PC-9 (cell line): Measurements from ENCODE around the gene NOB1. TPM values are rescaled to one million over a fixed set of nuclear protein-coding genes. Genes with fewer than 3 reads are reported as not detected.

Source experiments
- BruUV-seq: library from RNA; stranded (reverse); fragments of 400-500 nt; replicated peaks from 2 replicates; lab custom pipeline; 2021; lab: Mats Ljungman, UMichigan
- CTCF ChIA-PET: fragments of 300-600 bp; sonication (Branson Sonifier 250); formaldehyde crosslinking; loops from one replicate; lab custom pipeline; 2022; ENCODE audit warnings: antibody characterized with exemption; lab: Charles Lee
- POLR2A ChIA-PET: fragments of 300-600 bp; sonication (Branson Sonifier 250); formaldehyde crosslinking; loops from one replicate; lab custom pipeline; 2022; ENCODE audit warnings: antibody characterized with exemption; ENCODE audit not compliant: unreplicated experiment; lab: Charles Lee
- DNase-seq, 2 experiments: peaks; one replicate each; pipeline versions ENCODE4 v3.0.0 to v3.0.0-alpha.2; 2015 to 2022; ENCODE audit warnings: mixed read lengths in 1 of 2
- H2AFZ ChIP-seq: fragments of 200-600 bp; sonication (generic); 2 replicates; pipeline ENCODE4 v1.8.1; 2017; ENCODE audit warnings: antibody characterized with exemption
- H3F3A ChIP-seq: fragments of 200-600 bp; sonication (generic); 2 replicates; pipeline ENCODE4 v1.8.1; 2017; ENCODE audit warnings: antibody characterized with exemption, mild to moderate bottlenecking, low read depth; ENCODE audit not compliant: insufficient read depth
- H3K27ac ChIP-seq: fragments of 200-600 bp; sonication (generic); 2 replicates; pipeline ENCODE4 v1.6.1; 2016; ENCODE audit warnings: mixed run types
- H3K27me3 ChIP-seq: fragments of 200-600 bp; sonication (generic); 2 replicates; pipeline ENCODE4 v1.6.1; 2016; ENCODE audit warnings: low read depth, mixed run types; ENCODE audit not compliant: insufficient read depth
- H3K36me3 ChIP-seq: fragments of 200-600 bp; sonication (generic); 2 replicates; pipeline ENCODE4 v1.6.1; 2016; ENCODE audit warnings: low read depth, mixed run types
- H3K4me1 ChIP-seq: fragments of 200-600 bp; sonication (generic); replicated peaks from 2 replicates; pipeline ENCODE4 v1.6.1; 2016; ENCODE audit warnings: mixed run types; ENCODE audit not compliant: insufficient read depth
- H3K4me2 ChIP-seq: fragments of 200-600 bp; sonication (generic); 2 replicates; pipeline ENCODE4 v1.6.1; 2017; ENCODE audit warnings: mixed run types
- H3K4me3 ChIP-seq: fragments of 200-600 bp; sonication (generic); 2 replicates; pipeline ENCODE4 v1.6.1; 2016; ENCODE audit warnings: mixed run types
- H3K79me2 ChIP-seq: fragments of 200-600 bp; sonication (generic); 2 replicates; pipeline ENCODE4 v1.6.1; 2017; ENCODE audit warnings: low read depth, mixed run types
- H3K9me2 ChIP-seq: fragments of 200-600 bp; sonication (generic); 2 replicates; pipeline ENCODE4 v1.8.1; 2017; ENCODE audit warnings: mild to moderate bottlenecking; ENCODE audit not compliant: insufficient read depth
- H3K9me3 ChIP-seq: fragments of 200-600 bp; sonication (generic); 2 replicates; pipeline ENCODE4 v1.8.1; 2016; ENCODE audit warnings: low read depth; ENCODE audit not compliant: insufficient read depth
- H4K20me1 ChIP-seq: fragments of 200-600 bp; sonication (generic); 2 replicates; pipeline ENCODE4 v1.8.1; 2017; ENCODE audit not compliant: insufficient read depth
- CTCF ChIP-seq: fragments of 200-600 bp; sonication (generic); conservative IDR thresholded peaks from 2 replicates; pipeline ENCODE4 v1.6.1; 2017; ENCODE audit warnings: mixed run types, antibody characterized with exemption, mild to moderate bottlenecking, moderate library complexity
- EZH2 ChIP-seq: fragments of 200-600 bp; sonication (generic); IDR thresholded peaks from 2 replicates; pipeline ENCODE4 v1.8.0; 2017; ENCODE audit warnings: antibody characterized with exemption, low read depth
- intact Hi-C: fragments of 100-400 bp; cut with micrococcal nuclease; formaldehyde crosslinking; loops from one replicate; pipeline ENCODE4 v1.10.0; 2022; ENCODE audit not compliant: unreplicated experiment
- total RNA-seq: library from RNA; stranded (reverse); gene quantifications from 2 replicates; pipeline ENCODE4 v1.2.3, GENCODE V29; 2021

NOB1 gene
- total RNA-seq, 1 experiment from 2014 or later = 66.9 TPM

GRCh38 chr16:69706256-69706974 lies 48.3 kb downstream of the NOB1 start:
- peaks cover 18% of the 10 kb centered on the region for H3K4me1 ChIP-seq
- 0 out of 2 replicates have a peak, but pooled peaks cover 3% of the 10 kb centered on the region for H3K79me2 ChIP-seq
- no peak overlapping the region for H3K4me3 ChIP-seq
- BruUV-seq = no TSS peak
- intact Hi-C loops = loop anchor here (5.0 kb wide), 1 partner anchor 309 kb away; no protein-coding TSS in a partner anchor
- POLR2A ChIA-PET = no interaction called here
- no peak overlapping the region for H2AFZ ChIP-seq
- H3K27ac ChIP-seq = peak overlapping the region; percentile 53
- H3K9me3 ChIP-seq = no peaks in the 10 kb centered on the region
- H3K4me2 ChIP-seq = peak overlapping the region; percentile 63
- TF ChIP-seq CTCF (no peak), EZH2 (no peak)
- peak in 1 of 2 experiments; percentile 75 for DNase-seq
- H3K36me3 ChIP-seq = peaks cover 25% of the 10 kb centered on the region
- H3K9me2 ChIP-seq = no peaks in the 10 kb centered on the region
- peaks cover 48% of the 10 kb centered on the region for H4K20me1 ChIP-seq
- H3K27me3 ChIP-seq = no peaks in the 10 kb centered on the region
- H3F3A ChIP-seq = peaks cover 95% of the 10 kb centered on the region
- CTCF ChIA-PET = interaction anchor here (0.5 to 0.9 kb wide), 4 partner anchors 18 to 518 kb away, joined by 3 to 10 read pairs (median 4); no protein-coding TSS in a partner anchor

- ChIA-PET POLR2A (no interaction called here), CTCF (interaction anchor here (0.7 kb wide), 1 partner anchor 23 kb away, joined by 5 read pairs; the partner anchor contains the start of gene NQO1)
- no peak overlapping the region for H2AFZ ChIP-seq
- no peaks in the 10 kb centered on the region for H3K27me3 ChIP-seq
- H3K36me3 ChIP-seq = peaks cover 13% of the 10 kb centered on the region; the same call in 1 of the 2 replicates
- no peak for DNase-seq
- peaks cover 34% of the 10 kb centered on the region for H4K20me1 ChIP-seq
- H3K9me3 ChIP-seq = no peaks in the 10 kb centered on the region
- BruUV-seq = no TSS peak
- H3K9me2 ChIP-seq = no peaks in the 10 kb centered on the region
- H3K79me2 ChIP-seq = 0 out of 2 replicates have a peak, but pooled peaks cover 14% of the 10 kb centered on the region
- H3K4me1 ChIP-seq = peaks cover 18% of the 10 kb centered on the region
- H3F3A ChIP-seq = peaks cover 86% of the 10 kb centered on the region
- no peak overlapping the region for H3K4me2 ChIP-seq
- intact Hi-C loops = no loop called here
- TF ChIP-seq EZH2 (no peak), CTCF (no peak)
- 0 out of 2 replicates have a peak overlapping the region, but pooled peaks have one; percentile 15 for H3K27ac ChIP-seq
- H3K4me3 ChIP-seq = no peak overlapping the region
Measured at GRCh38 chr16:69703638-69704037, 51.1 kb downstream of the NOB1 start.

GRCh38 chr16:69701866-69702265 lies 52.9 kb downstream of the NOB1 start:
- intact Hi-C loops = no loop called here
- H3K4me2 ChIP-seq = no peak overlapping the region
- H3F3A ChIP-seq = peaks cover 76% of the 10 kb centered on the region
- DNase-seq = no peak
- peaks cover 32% of the 10 kb centered on the region for H4K20me1 ChIP-seq
- TF ChIP-seq CTCF (no peak), EZH2 (no peak)
- 0 out of 2 replicates have a peak overlapping the region, but pooled peaks have one; percentile 27 for H3K27ac ChIP-seq
- H3K9me2 ChIP-seq = no peaks in the 10 kb centered on the region
- ChIA-PET POLR2A (no interaction called here), CTCF (no interaction called here)
- H3K4me3 ChIP-seq = no peak overlapping the region
- peaks cover 20% of the 10 kb centered on the region; the same call in 1 of the 2 replicates for H3K36me3 ChIP-seq
- no TSS peak for BruUV-seq
- H3K27me3 ChIP-seq = no peaks in the 10 kb centered on the region
- peaks cover 11% of the 10 kb centered on the region for H3K4me1 ChIP-seq
- 0 out of 2 replicates have a peak, but pooled peaks cover 19% of the 10 kb centered on the region for H3K79me2 ChIP-seq
- H2AFZ ChIP-seq = no peak overlapping the region
- H3K9me3 ChIP-seq = no peaks in the 10 kb centered on the region
